Kidney (tissue), 14 donors: Measurements from ENCODE around the gene GFI1B. TPM values are rescaled to one million over a fixed set of nuclear protein-coding genes. Genes with fewer than 3 reads are reported as not detected.
A peak's percentile ranks its signal among the peaks of the same experiment; 100 is the strongest.

Experiments used
- DNase-seq, 5 donors: peaks; one replicate each; pipeline ENCODE4 v3.0.0-alpha.2; 2013 to 2020
- FAIRE-seq: peaks from 2 replicates; lab custom pipeline; 2012; peaks lifted over from hg19 to GRCh38; lab: Jason Lieb, UNC
- H3K27ac ChIP-seq, 2 donors: one replicate each; pipeline ENCODE4 v1.7.0; 2013; ENCODE audit warnings: low read depth in 2 of 2, low read length in 2 of 2, inconsistent platforms in 1 of 2
- H3K27me3 ChIP-seq: one replicate; pipeline ENCODE4 v1.7.1; 2013; ENCODE audit warnings: low read length, inconsistent platforms; ENCODE audit not compliant: control insufficient read depth, insufficient read depth
- H3K36me3 ChIP-seq, 3 donors: one replicate each; pipeline versions ENCODE4 v1.7.0 to v1.7.1; 2013; ENCODE audit warnings: low read length in 3 of 3, control low read depth in 1 of 3, inconsistent platforms in 1 of 3; ENCODE audit not compliant: insufficient read depth in 3 of 3, control insufficient read depth in 2 of 3
- H3K4me1 ChIP-seq, 3 donors: one replicate each; pipeline versions ENCODE4 v1.7.0 to v1.7.1; 2013; ENCODE audit warnings: low read length in 3 of 3, inconsistent platforms in 1 of 3, low read depth in 1 of 3; ENCODE audit not compliant: control insufficient read depth in 2 of 3, insufficient read depth in 2 of 3
- H3K4me3 ChIP-seq, 3 donors: one replicate each; pipeline versions ENCODE4 v1.7.0 to v1.8.1; 2013; ENCODE audit warnings: low read length in 3 of 3, control low read depth in 1 of 3, inconsistent platforms in 1 of 3
- H3K9ac ChIP-seq, 3 donors: one replicate each; pipeline versions ENCODE4 v1.7.0 to v1.7.1; 2013; ENCODE audit warnings: low read length in 3 of 3, control low read depth in 1 of 3, inconsistent platforms in 1 of 3
- H3K9me3 ChIP-seq, 3 donors: one replicate each; pipeline versions ENCODE4 v1.7.0 to v1.7.1; 2013; ENCODE audit warnings: low read length in 3 of 3, control low read depth in 1 of 3, inconsistent platforms in 1 of 3; ENCODE audit not compliant: control insufficient read depth in 2 of 3, insufficient read depth in 1 of 3
- CTCF ChIP-seq: IDR thresholded peaks from 3 replicates; pipeline ENCODE4 v1.5.1; 2012; ENCODE audit warnings: mild to moderate bottlenecking, moderate library complexity, borderline replicate concordance; ENCODE audit not compliant: insufficient read depth; ENCODE audit errors: extremely low read depth
- intact Hi-C: fragments of 100-400 bp; cut with DNase I; formaldehyde crosslinking; loops from one replicate; pipeline ENCODE4 v1.11.1; 2022
- polyA plus RNA-seq: library from polyadenylated mRNA; stranded (reverse); fragments of 350-450 nt; fragmentation: Illumina TruSeq; extraction: RNeasy Lipid Tissue Mini Kit (QIAGEN cat#74804); gene quantifications from one replicate; pipeline ENCODE4 v1.2.3, GENCODE V29; 2014; ENCODE audit warnings: low read depth, low replicate concordance; ENCODE audit not compliant: insufficient read depth
- total RNA-seq: library from RNA; stranded (reverse); fragmentation: NEBNext Ultra II Directional; extraction: Animal tissue kit (Norgen Biotek cat#: 25700); gene quantifications from one replicate; pipeline ENCODE4 v1.2.1, GENCODE V29; 2021
- donor health status: control.
- donor health status: control.
- donor health status: control.
- donor health status: control.
- donor health status: control.
- donor health status: DM: yes; HTN: yes; CAD: no.
- donor health status: Normal renal cell carcinoma (clear cell type).

Gene GFI1B
- total and polyA plus RNA-seq, 2 donors from 2014 or later: 0.28 TPM; not detected in 1

GRCh38 chr9:133031130-133031422 lies 52.6 kb downstream of the GFI1B start:
- Histone ChIP-seq H3K9me3 (no peaks in the 10 kb centered on the region), H3K36me3 (no peaks in the 10 kb centered on the region), H3K4me1 (peaks cover 0 to 17% (median 9%) of the 10 kb centered on the region in 3 donors), H3K27ac (peak overlapping the region; percentile 62 to 93), H3K27me3 (no peaks in the 10 kb centered on the region), H3K9ac (peak overlapping the region; percentile 34 to 98 (median 87)), H3K4me3 (peak overlapping the region; percentile 85 to 99 (median 90))
- FAIRE-seq (no peak), DNase-seq (peak in 1 of 5 donors; percentile 32)
- intact Hi-C loops: no loop called here
- TF ChIP-seq CTCF: no peak

- Histone ChIP-seq H3K9me3 (no peaks in the 10 kb centered on the region), H3K9ac (peak overlapping the region; percentile 34 to 98 (median 87)), H3K4me1 (peaks cover 0 to 17% (median 9%) of the 10 kb centered on the region in 3 donors), H3K27ac (no peak overlapping the region), H3K4me3 (peak overlapping the region; percentile 85 to 99 (median 90)), H3K36me3 (no peaks in the 10 kb centered on the region), H3K27me3 (no peaks in the 10 kb centered on the region)
- intact Hi-C loops: no loop called here
- TF ChIP-seq CTCF: no peak
- FAIRE-seq: no peak
- DNase-seq: peak in 1 of 5 donors; percentile 37
These were observed 53.0 kb downstream of the GFI1B start for GRCh38 chr9:133031496-133031911.

- Histone ChIP-seq H3K36me3 (no peaks in the 10 kb centered on the region), H3K4me1 (peaks cover 0 to 17% (median 9%) of the 10 kb centered on the region in 3 donors), H3K27me3 (no peaks in the 10 kb centered on the region), H3K9ac (no peak overlapping the region), H3K9me3 (no peaks in the 10 kb centered on the region), H3K4me3 (peak overlapping the region in 1 of 3 donors; percentile 99), H3K27ac (no peak overlapping the region)
- TF ChIP-seq CTCF: no peak
- intact Hi-C loops: no loop called here
- no peak for FAIRE-seq
- peak in 1 of 5 donors; percentile 40 for DNase-seq
These were observed 53.7 kb downstream of the GFI1B start for GRCh38 chr9:133032171-133032570.

- no peak for TF ChIP-seq CTCF
- Histone ChIP-seq H3K36me3 (no peaks in the 10 kb centered on the region), H3K4me1 (peaks cover 0 to 12% (median 9%) of the 10 kb centered on the region in 3 donors), H3K27me3 (no peaks in the 10 kb centered on the region), H3K9me3 (no peaks in the 10 kb centered on the region), H3K27ac (no peak overlapping the region), H3K9ac (no peak overlapping the region), H3K4me3 (no peak overlapping the region)
- DNase-seq: no peak
- intact Hi-C loops: no loop called here
- no peak for FAIRE-seq
These were observed 57.2 kb downstream of the GFI1B start for GRCh38 chr9:133035669-133036068.
